Parathyroid adenoma (tissue), 2 donors: ENCODE measurements around the gene TTLL12.

ENCODE experiments used
- H2AFZ ChIP-seq: fragments of 300-600 bp; sonication (generic); one replicate; pipeline ENCODE4 v1.7.0; 2017; ENCODE audit warnings: antibody characterized with exemption, mild to moderate bottlenecking
- H3K27ac ChIP-seq: fragments of 300-600 bp; sonication (generic); one replicate; pipeline ENCODE4 v1.7.0; 2017
- H3K27me3 ChIP-seq: fragments of 300-600 bp; sonication (generic); one replicate; pipeline ENCODE4 v1.7.0; 2017; ENCODE audit warnings: low read length; ENCODE audit not compliant: control insufficient read depth, insufficient read depth
- H3K36me3 ChIP-seq: fragments of 300-600 bp; sonication (generic); one replicate; pipeline ENCODE4 v1.7.0; 2017; ENCODE audit warnings: low read length; ENCODE audit not compliant: control insufficient read depth, insufficient read depth
- H3K4me1 ChIP-seq: fragments of 300-600 bp; sonication (generic); one replicate; pipeline ENCODE4 v1.7.0; 2017; ENCODE audit warnings: control low read depth
- H3K4me2 ChIP-seq: fragments of 300-600 bp; sonication (generic); one replicate; pipeline ENCODE4 v1.7.0; 2017; ENCODE audit warnings: low read length
- H3K4me3 ChIP-seq: fragments of 300-600 bp; sonication (generic); one replicate; pipeline ENCODE4 v1.7.0; 2017; ENCODE audit warnings: low read depth, low read length
- H3K79me2 ChIP-seq: fragments of 300-600 bp; sonication (generic); one replicate; pipeline ENCODE4 v1.7.0; 2017; ENCODE audit warnings: control low read depth
- H3K9ac ChIP-seq: fragments of 300-600 bp; sonication (generic); one replicate; pipeline ENCODE4 v1.7.0; 2017; ENCODE audit warnings: mild to moderate bottlenecking
- H3K9me3 ChIP-seq: fragments of 300-600 bp; sonication (generic); one replicate; pipeline ENCODE4 v1.7.0; 2017; ENCODE audit warnings: low read length; ENCODE audit not compliant: control insufficient read depth
- TF ChIP-seq, protein P1 (sequence below): fragments of 300-600 bp; sonication (generic); IDR thresholded peaks from one replicate; pipeline ENCODE4 v1.7.0; 2017; ENCODE audit warnings: antibody characterized with exemption, mild to moderate bottlenecking
- donor health status: primary hyperparathyroidism.

The TTLL12 gene

DNA sequence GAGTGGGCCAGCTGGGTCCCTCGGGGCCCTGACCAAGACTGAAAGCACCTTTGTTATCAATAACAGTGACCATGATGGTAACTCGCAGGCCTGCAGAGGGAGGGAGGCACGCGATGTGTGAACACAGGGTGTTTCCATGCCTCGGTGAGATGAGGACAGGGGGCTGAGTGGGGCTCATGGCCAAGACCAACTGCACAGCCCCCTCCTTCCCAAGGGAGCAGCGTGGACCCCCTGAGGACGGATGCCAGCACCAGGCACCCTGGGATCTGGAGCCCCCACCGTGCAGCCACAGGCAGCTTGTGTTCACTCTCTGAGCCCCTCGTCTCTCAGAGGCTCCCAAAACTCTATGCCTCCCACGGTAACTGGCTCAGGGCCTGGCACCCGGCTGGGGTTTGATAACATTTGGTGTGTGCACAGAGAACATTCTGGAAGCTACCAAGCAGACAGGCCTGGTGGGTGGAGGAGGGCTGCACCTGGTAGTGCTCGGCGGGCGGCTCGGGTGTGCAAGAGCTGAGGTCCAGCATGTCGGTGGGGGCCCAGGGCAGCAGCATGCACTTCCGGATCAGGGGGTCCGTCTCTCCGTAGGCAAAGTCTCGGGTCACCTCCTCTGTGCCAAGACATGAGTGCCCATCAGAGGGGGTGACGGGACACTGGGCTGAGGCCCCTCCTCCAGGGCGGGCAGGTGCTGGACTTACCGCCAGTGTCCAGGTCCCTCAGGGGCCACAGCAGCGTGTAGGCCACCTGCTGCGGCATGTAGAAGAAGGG is 7.6 kb downstream of the TTLL12 start:
- Histone ChIP-seq H3K36me3 (no peaks in the 10 kb centered on the region), H3K4me3 (no peak overlapping the region)
- TF ChIP-seq, protein P1, sequence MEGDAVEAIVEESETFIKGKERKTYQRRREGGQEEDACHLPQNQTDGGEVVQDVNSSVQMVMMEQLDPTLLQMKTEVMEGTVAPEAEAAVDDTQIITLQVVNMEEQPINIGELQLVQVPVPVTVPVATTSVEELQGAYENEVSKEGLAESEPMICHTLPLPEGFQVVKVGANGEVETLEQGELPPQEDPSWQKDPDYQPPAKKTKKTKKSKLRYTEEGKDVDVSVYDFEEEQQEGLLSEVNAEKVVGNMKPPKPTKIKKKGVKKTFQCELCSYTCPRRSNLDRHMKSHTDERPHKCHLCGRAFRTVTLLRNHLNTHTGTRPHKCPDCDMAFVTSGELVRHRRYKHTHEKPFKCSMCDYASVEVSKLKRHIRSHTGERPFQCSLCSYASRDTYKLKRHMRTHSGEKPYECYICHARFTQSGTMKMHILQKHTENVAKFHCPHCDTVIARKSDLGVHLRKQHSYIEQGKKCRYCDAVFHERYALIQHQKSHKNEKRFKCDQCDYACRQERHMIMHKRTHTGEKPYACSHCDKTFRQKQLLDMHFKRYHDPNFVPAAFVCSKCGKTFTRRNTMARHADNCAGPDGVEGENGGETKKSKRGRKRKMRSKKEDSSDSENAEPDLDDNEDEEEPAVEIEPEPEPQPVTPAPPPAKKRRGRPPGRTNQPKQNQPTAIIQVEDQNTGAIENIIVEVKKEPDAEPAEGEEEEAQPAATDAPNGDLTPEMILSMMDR = no peak

DNA sequence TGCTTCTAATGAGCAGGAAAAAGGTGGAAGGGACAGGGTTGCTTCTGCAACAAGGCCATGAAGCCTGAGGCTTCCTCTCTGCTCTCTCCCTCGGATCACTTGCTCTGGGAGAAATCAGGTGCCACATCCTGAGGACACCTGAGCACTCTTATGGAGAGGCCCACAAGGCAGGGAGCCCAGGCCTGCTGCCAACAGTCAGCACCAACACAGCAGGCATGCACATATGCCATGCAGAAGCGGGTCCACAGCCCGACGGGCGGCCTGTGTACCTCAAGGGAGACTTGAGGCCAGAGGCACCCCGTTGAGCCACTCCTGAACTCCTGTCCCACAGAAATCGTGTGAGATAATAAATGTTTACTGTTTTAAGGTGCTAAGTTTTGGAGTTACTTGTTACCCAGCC is 9.5 kb downstream of the TTLL12 start:
- Histone ChIP-seq H3K27ac (no peak overlapping the region), H3K4me3 (no peak overlapping the region), H3K27me3 (no peaks in the 10 kb centered on the region), H3K36me3 (no peaks in the 10 kb centered on the region), H3K4me2 (no peak overlapping the region), H3K79me2 (no peaks in the 10 kb centered on the region), H3K4me1 (no peaks in the 10 kb centered on the region), H2AFZ (no peak overlapping the region), H3K9me3 (no peaks in the 10 kb centered on the region), H3K9ac (no peak overlapping the region)
- TF ChIP-seq, protein P1 = no peak

More for the DNA sequence above, 7.6 kb downstream of the TTLL12 start:
- H3K4me1 ChIP-seq = no peaks in the 10 kb centered on the region
- H3K27me3 ChIP-seq = no peaks in the 10 kb centered on the region
- H3K9me3 ChIP-seq = no peaks in the 10 kb centered on the region
- no peaks in the 10 kb centered on the region for H3K79me2 ChIP-seq
- no peak overlapping the region for H2AFZ ChIP-seq
- no peak overlapping the region for H3K27ac ChIP-seq
- no peak overlapping the region for H3K9ac ChIP-seq
- H3K4me2 ChIP-seq = no peak overlapping the region

DNA sequence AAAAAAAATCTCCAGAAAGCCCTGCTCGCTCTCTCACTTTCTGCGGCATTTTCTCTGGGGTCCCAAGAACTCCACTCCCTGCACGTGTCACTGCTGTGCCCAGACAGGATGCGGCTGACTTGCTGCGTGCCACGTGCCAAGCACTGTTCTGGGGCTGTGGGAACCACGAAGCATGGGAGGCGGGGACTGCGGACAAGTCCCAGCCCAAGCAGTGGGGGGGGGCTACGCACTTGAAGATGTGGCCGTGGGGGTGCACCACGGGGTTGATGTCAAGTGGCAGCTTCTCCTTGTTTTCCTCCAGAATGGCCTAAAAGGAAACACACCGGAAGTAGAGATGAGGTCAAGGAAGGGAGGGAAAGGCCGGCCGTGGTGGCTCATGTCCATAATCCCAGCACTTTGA is 10.8 kb downstream of the TTLL12 start:
- Histone ChIP-seq H3K79me2 (no peaks in the 10 kb centered on the region), H3K36me3 (no peaks in the 10 kb centered on the region), H3K27ac (no peak overlapping the region), H3K4me3 (no peak overlapping the region), H3K27me3 (no peaks in the 10 kb centered on the region), H3K4me1 (no peaks in the 10 kb centered on the region), H3K4me2 (no peak overlapping the region), H3K9me3 (no peaks in the 10 kb centered on the region), H3K9ac (no peak overlapping the region), H2AFZ (no peak overlapping the region)
- TF ChIP-seq, protein P1 = no peak

DNA sequence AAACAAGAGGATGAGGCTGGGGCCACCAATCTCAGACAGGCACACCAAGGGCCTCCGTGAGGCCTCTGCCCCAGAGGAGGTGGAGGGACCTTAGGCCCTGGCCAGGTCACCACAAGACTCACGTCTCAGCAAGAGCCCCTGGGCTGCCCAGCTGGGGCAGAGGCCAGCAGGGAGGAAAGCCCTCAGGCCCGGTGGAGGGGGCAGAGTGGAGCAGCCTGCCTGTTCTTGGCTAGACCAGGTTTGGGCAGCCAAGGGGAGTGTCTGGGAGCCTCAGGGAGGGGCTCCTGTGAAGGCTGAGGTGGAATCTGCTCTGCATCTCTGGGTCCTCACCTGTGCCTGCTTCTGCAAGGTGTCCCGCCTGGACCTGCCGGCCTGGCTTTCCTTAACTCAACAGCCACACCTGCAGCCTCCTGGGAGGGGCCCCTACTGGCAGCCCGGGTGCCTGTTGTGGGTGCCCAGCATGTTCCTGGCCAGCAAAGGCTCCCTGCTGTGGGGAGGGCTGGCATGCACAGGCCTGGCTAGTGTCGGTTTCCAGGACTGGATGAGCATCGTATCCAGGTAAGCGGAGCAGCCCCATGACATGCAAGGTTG is 11.9 kb downstream of the TTLL12 start:
- H3K9me3 ChIP-seq = no peaks in the 10 kb centered on the region
- no peak overlapping the region for H3K4me2 ChIP-seq
- no peak overlapping the region for H3K9ac ChIP-seq
- H3K27ac ChIP-seq = no peak overlapping the region
- TF ChIP-seq, protein P1 = no peak
- H3K4me1 ChIP-seq = no peaks in the 10 kb centered on the region
- H3K4me3 ChIP-seq = no peak overlapping the region
- H3K27me3 ChIP-seq = no peaks in the 10 kb centered on the region
- H3K36me3 ChIP-seq = no peaks in the 10 kb centered on the region
- H3K79me2 ChIP-seq = no peaks in the 10 kb centered on the region
- no peak overlapping the region for H2AFZ ChIP-seq
